ENCODE measurements around the gene AHNAK2. TPM values are rescaled to one million over a fixed set of nuclear protein-coding genes. Genes with fewer than 3 reads are reported as not detected.
"Not testable (repeated sequence)": the region's sequence is repeated elsewhere in the genome, so short reads cannot be mapped to it uniquely, and the experiment has no call there.

Gene AHNAK2
- total and polyA plus RNA-seq, 2 experiments from 2014 or later, result 17.8 to 78.0 TPM

DNA sequence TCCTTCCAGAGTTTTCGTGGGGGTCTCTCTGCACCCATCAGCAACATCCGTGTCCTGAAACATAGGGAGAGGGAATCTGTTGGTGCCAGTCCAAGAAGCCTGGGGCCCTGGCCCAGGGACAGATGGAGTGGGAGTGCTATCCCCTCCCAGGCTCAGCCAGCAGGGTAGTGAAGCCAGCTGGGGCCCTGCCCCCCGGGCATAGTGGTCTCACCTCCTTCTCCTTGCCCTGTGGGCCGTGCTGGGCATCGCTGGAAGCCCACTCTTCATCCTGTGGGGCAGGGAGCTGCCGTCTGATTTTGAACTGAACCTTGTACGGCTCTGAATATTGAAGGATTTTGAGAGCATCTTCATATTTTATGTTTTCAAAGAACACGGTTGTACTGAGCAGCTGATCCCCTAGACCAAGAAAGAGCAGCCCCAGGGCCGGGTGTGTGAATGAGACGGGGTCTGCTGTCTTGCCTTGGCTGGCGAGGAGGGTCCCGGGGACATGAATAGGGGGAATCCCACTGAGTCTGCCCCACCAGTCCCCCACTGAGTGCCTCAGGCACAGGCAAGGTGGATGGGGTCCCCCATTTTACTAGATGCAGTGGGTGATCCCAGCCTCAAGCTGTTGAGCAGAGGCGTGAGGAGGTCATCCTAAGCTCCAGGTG, 23.3 kb downstream of the AHNAK2 start:
- Histone ChIP-seq H3K27ac (no peak overlapping the region), H3K4me3 (no peak overlapping the region), H3K27me3 (peaks cover 8% of the 10 kb centered on the region), H3K4me1 (ENCODE audit: low read depth) (no peaks in the 10 kb centered on the region), H3K9me3 (ENCODE audit: low read depth) (no peaks in the 10 kb centered on the region), H3K36me3 (no peaks in the 10 kb centered on the region)
- no peak for TF ChIP-seq CTCF (IDR thresholded peaks at IDR 0.05; ENCODE audit: low read depth, low read length)
- no peak for DNase-seq (ENCODE audit: low read depth in 1 of 2, low spot score in 1 of 2)

- no peaks in the 10 kb centered on the region for H3K4me1 ChIP-seq (ENCODE audit: low read depth)
- DNase-seq (ENCODE audit: low read depth in 1 of 2, low spot score in 1 of 2), result no peak
Measured at GRCh38 chr14:104953896-104954656, 24.1 kb downstream of the AHNAK2 start.

DNA sequence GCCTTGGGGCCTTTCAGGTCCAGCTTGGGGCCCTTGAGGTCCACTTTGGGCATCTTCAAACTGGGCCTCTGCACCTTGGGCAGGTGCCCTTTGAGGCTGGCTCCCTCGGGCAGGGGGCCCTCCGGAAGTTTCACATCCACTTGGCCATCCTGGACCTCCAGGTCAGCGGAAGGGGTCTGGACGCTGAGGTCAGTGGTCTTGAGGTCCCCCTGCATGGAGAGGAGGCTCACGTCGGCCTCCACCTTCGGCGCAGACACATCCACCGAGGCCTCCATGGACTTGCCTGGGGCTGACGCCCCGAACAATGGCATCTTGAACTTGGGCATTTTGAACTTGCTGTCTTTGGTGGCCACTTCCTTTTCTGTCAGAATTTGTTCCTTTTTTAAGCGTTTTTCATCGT, 25.1 kb downstream of the AHNAK2 start:
- no peak overlapping the region for H3K4me3 ChIP-seq
- H3K4me1 ChIP-seq (ENCODE audit: low read depth), result no peaks in the 10 kb centered on the region
- DNase-seq (ENCODE audit: low read depth in 1 of 2, low spot score in 1 of 2), result no peak
- no peak overlapping the region for H3K27ac ChIP-seq
- no peaks in the 10 kb centered on the region for H3K9me3 ChIP-seq (ENCODE audit: low read depth)
- no peaks in the 10 kb centered on the region for H3K36me3 ChIP-seq
- TF ChIP-seq CTCF (IDR thresholded peaks at IDR 0.05; ENCODE audit: low read depth, low read length), result no peak
- no peaks in the 10 kb centered on the region for H3K27me3 ChIP-seq

More at GRCh38 chr14:104953896-104954656, 24.1 kb downstream of the AHNAK2 start:
- Histone ChIP-seq H3K27me3 (peaks cover 3% of the 10 kb centered on the region), H3K36me3 (no peaks in the 10 kb centered on the region), H3K4me3 (no peak overlapping the region), H3K9me3 (ENCODE audit: low read depth) (no peaks in the 10 kb centered on the region), H3K27ac (no peak overlapping the region)
- TF ChIP-seq CTCF (IDR thresholded peaks at IDR 0.05; ENCODE audit: low read depth, low read length), result no peak

GRCh38 chr14:104951863-104952657, 26.1 kb downstream of the AHNAK2 start:
- H3K36me3 ChIP-seq; H3K4me1 ChIP-seq (ENCODE audit: low read depth); H3K27me3 ChIP-seq; H3K4me3 ChIP-seq; DNase-seq (ENCODE audit: low read depth in 1 of 2, low spot score in 1 of 2); H3K9me3 ChIP-seq (ENCODE audit: low read depth); H3K27ac ChIP-seq: not testable (repeated sequence)

- H3K4me1 ChIP-seq (ENCODE audit: low read depth); H3K27ac ChIP-seq; H3K4me3 ChIP-seq; H3K27me3 ChIP-seq; H3K9me3 ChIP-seq (ENCODE audit: low read depth); H3K36me3 ChIP-seq; DNase-seq (ENCODE audit: low read depth in 1 of 2, low spot score in 1 of 2): not testable (repeated sequence)
Measured at GRCh38 chr14:104950701-104951100, 27.5 kb downstream of the AHNAK2 start.

GRCh38 chr14:104950021-104950420, 28.2 kb downstream of the AHNAK2 start:
- Histone ChIP-seq H3K36me3 (no peaks in the 10 kb centered on the region), H3K9me3 (ENCODE audit: low read depth) (no peaks in the 10 kb centered on the region), H3K27me3 (no peaks in the 10 kb centered on the region), H3K4me1 (ENCODE audit: low read depth) (no peaks in the 10 kb centered on the region), H3K4me3 (no peak overlapping the region), H3K27ac (no peak overlapping the region)
- TF ChIP-seq CTCF (IDR thresholded peaks at IDR 0.05; ENCODE audit: low read depth, low read length), result no peak
- DNase-seq (ENCODE audit: low read depth in 1 of 2, low spot score in 1 of 2), result no peak

DNA sequence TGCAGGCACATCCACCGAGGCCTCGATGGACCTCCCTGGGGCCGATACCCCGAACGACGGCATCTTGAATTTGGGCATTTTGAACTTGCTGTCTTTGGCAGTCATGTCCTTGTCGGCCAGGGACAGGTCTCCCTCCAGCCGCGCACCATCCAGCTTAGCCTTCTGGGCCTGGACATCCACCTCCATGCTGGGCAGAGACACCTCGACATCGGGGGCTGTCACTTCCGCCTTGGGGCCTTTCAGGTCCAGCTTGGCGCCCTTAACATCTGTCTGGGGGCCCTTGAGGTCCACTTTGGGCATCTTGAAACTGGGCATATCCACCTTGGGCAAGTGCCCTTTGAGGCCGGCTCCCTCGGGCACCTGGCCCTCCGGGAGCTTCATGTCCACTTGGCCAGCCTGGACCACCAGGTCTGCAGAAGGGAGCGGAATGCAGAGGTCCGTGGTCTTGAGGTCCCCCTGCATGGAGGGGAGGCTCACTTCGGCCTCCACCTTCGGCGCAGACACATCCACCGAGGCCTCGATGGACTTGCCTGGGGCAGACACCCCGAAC, 28.7 kb downstream of the AHNAK2 start:
- not testable (repeated sequence) for DNase-seq (ENCODE audit: low read depth in 1 of 2, low spot score in 1 of 2); H3K27me3 ChIP-seq; H3K36me3 ChIP-seq; H3K27ac ChIP-seq; H3K9me3 ChIP-seq (ENCODE audit: low read depth); H3K4me1 ChIP-seq (ENCODE audit: low read depth); H3K4me3 ChIP-seq

All from cardiac muscle cell (in vitro differentiated cells and primary cell).